ENCODE results near the gene CNIH2.

CNIH2 gene

GRCh38 chr11:66333220-66333877, 55.4 kb downstream of the CNIH2 start:
- no peak for DNase-seq

Data from NCI-H1417 (cell line).